Measurements from ENCODE around the gene IL3. TPM values are rescaled to one million over a fixed set of nuclear protein-coding genes. Genes with fewer than 3 reads are reported as not detected.

Gene IL3
- total RNA-seq, 1 experiment from 2014 or later: not detected

DNA sequence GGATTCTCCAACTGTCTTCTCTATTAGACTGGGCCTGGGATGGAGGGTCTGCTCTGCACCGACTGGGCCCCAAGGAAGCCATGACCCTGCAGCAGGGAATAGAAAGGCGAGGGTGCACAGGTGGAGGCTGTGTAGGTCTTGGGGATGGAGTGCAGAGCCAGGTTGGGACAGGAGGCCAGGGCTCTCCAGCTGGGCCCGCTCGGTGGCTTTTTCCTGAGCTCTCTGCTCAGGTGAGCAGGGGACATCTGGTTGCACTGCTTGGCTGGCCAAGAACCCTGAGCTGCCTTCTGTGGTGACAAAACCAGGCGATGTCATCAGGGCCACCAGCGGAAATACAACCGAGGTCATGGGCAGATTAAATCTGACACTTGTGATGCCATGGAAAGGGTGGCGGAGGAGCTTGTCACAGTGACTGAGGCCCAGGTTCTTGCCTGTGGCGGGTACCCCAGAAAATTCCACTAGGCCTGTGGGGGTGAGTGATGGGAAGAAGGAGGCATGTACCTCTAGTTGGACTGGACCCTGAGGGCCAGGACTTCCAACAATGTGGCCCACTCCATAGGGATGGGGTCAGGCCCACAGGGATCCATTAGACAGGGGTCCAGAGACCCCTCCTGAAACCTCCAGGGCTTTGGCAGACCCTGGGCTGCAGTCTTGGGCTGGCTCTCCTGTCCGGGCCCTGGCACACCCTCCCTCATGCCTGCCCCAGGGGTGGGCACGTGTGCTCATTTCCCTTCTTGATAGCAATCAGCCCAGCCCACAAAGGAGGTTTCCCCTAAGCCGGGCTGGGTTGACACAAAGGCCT lies 4.4 kb upstream of the IL3 start:
- POLR2A ChIA-PET: no interaction called here
- Histone ChIP-seq H3K27me3 (ENCODE audit: control insufficient read depth, insufficient read depth, low read length) (no peaks in the 10 kb centered on the region), H3K4me1 (ENCODE audit: control insufficient read depth, insufficient read depth, low read length) (no peaks in the 10 kb centered on the region), H3K27ac (ENCODE audit: low read length) (no peak overlapping the region), H3K4me3 (ENCODE audit: low read depth in 2 of 2, low read length in 2 of 2) (no peak overlapping the region), H3K36me3 (ENCODE audit: control insufficient read depth, insufficient read depth, low read length) (no peaks in the 10 kb centered on the region), H3K9me3 (ENCODE audit: control insufficient read depth, insufficient read depth, low read depth, low read length) (no peaks in the 10 kb centered on the region)
- CTCF ChIA-PET: no interaction called here
- no TSS peak for BruUV-seq (replicated peaks)
- TF ChIP-seq POLR2AphosphoS5 (IDR thresholded peaks at IDR 0.05; ENCODE audit: low read depth, low read length) (no peak), SIN3A (IDR thresholded peaks at IDR 0.05; ENCODE audit: borderline replicate concordance, insufficient read depth, low read depth, low read length) (no peak), TCF7L2 (IDR thresholded peaks at IDR 0.05; ENCODE audit: low read depth, low read length) (no peak)
- TF ChIP-seq, protein P1, sequence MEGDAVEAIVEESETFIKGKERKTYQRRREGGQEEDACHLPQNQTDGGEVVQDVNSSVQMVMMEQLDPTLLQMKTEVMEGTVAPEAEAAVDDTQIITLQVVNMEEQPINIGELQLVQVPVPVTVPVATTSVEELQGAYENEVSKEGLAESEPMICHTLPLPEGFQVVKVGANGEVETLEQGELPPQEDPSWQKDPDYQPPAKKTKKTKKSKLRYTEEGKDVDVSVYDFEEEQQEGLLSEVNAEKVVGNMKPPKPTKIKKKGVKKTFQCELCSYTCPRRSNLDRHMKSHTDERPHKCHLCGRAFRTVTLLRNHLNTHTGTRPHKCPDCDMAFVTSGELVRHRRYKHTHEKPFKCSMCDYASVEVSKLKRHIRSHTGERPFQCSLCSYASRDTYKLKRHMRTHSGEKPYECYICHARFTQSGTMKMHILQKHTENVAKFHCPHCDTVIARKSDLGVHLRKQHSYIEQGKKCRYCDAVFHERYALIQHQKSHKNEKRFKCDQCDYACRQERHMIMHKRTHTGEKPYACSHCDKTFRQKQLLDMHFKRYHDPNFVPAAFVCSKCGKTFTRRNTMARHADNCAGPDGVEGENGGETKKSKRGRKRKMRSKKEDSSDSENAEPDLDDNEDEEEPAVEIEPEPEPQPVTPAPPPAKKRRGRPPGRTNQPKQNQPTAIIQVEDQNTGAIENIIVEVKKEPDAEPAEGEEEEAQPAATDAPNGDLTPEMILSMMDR (IDR thresholded peaks at IDR 0.05): no peak
- TF ChIP-seq, protein P2, sequence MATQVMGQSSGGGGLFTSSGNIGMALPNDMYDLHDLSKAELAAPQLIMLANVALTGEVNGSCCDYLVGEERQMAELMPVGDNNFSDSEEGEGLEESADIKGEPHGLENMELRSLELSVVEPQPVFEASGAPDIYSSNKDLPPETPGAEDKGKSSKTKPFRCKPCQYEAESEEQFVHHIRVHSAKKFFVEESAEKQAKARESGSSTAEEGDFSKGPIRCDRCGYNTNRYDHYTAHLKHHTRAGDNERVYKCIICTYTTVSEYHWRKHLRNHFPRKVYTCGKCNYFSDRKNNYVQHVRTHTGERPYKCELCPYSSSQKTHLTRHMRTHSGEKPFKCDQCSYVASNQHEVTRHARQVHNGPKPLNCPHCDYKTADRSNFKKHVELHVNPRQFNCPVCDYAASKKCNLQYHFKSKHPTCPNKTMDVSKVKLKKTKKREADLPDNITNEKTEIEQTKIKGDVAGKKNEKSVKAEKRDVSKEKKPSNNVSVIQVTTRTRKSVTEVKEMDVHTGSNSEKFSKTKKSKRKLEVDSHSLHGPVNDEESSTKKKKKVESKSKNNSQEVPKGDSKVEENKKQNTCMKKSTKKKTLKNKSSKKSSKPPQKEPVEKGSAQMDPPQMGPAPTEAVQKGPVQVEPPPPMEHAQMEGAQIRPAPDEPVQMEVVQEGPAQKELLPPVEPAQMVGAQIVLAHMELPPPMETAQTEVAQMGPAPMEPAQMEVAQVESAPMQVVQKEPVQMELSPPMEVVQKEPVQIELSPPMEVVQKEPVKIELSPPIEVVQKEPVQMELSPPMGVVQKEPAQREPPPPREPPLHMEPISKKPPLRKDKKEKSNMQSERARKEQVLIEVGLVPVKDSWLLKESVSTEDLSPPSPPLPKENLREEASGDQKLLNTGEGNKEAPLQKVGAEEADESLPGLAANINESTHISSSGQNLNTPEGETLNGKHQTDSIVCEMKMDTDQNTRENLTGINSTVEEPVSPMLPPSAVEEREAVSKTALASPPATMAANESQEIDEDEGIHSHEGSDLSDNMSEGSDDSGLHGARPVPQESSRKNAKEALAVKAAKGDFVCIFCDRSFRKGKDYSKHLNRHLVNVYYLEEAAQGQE (IDR thresholded peaks at IDR 0.05; ENCODE audit: insufficient read depth in 1 of 2, low read depth in 2 of 2, low read length in 1 of 2): no peak
- in situ Hi-C loops (cut with HindIII; ENCODE audit: low pct_unique_long_range_greater_than_20kb, low sequenced_read_pairs): no loop called here
- ATAC-seq: no peak
- intact Hi-C loops (cut with micrococcal nuclease; ENCODE audit: unreplicated experiment): no loop called here
- DNase-seq (ENCODE audit: low read depth, low spot score): no peak

DNA sequence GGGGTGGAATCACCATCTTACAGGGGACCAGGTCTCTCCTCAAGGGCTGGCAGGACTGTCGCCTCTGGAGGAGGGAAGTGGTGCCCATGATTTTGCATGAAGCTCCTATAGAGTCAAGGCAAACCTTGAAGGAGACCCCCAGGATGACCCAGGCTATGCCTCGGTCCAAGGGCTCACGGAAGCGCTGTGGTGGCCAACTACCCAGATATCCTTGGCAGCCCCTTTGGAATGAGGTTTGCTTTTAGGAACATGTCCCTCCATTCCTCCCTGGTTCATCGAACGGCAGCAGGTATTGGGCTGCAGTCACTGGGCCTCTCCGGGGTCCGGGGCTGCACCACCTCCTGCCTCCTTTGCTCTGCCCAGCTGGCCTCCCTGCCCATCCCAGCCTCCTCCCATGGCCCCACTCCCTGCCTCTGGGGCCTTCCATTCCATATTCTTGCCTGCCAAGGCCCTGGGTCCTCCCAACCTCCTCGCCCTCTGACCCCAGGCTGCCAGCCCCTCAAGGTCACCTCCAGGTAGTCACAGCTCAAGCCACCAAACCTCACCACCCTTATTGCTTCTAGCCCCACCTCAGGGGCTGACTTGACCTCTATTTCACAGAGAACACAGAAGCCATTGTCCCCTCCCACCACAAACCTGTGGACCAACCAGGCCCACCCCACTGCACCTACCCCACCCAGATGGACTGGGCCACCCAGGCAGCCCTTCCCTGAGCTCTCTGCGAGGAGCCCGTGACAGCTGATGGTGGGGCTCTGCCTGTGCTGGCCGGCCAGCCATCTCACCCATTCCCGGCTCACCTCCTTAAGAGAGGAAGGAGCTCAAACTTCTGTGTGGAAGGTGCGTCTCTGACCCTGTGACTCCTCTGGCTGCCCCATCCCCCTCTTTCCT lies 3.6 kb upstream of the IL3 start:
- CTCF ChIA-PET: no interaction called here
- intact Hi-C loops (cut with micrococcal nuclease; ENCODE audit: unreplicated experiment): no loop called here
- POLR2A ChIA-PET: no interaction called here
- H3K36me3 ChIP-seq (ENCODE audit: control insufficient read depth, insufficient read depth, low read length): no peaks in the 10 kb centered on the region
- H3K27me3 ChIP-seq (ENCODE audit: control insufficient read depth, insufficient read depth, low read length): no peaks in the 10 kb centered on the region
- H3K27ac ChIP-seq (ENCODE audit: low read length): no peak overlapping the region
- H3K9me3 ChIP-seq (ENCODE audit: control insufficient read depth, insufficient read depth, low read depth, low read length): no peaks in the 10 kb centered on the region
- no TSS peak for BruUV-seq (replicated peaks)
- ATAC-seq (no peak; the same call in 1 of the 2 replicates), DNase-seq (ENCODE audit: low read depth, low spot score) (no peak)
- no peaks in the 10 kb centered on the region for H3K4me1 ChIP-seq (ENCODE audit: control insufficient read depth, insufficient read depth, low read length)
- in situ Hi-C loops (cut with HindIII; ENCODE audit: low pct_unique_long_range_greater_than_20kb, low sequenced_read_pairs): no loop called here
- H3K4me3 ChIP-seq (ENCODE audit: low read depth in 2 of 2, low read length in 2 of 2): no peak overlapping the region
- TF ChIP-seq POLR2AphosphoS5 (IDR thresholded peaks at IDR 0.05; ENCODE audit: low read depth, low read length) (no peak), TCF7L2 (IDR thresholded peaks at IDR 0.05; ENCODE audit: low read depth, low read length) (no peak)

Measured in Panc1 (cell line).